AG10803 (cell line): ENCODE measurements around the gene MRPS9.

Experiments
- DNase-seq: peaks from one replicate; pipeline ENCODE4 v3.0.0; 2010; ENCODE audit warnings: low read depth
- H3K4me3 ChIP-seq: 2 replicates; pipeline ENCODE4 v1.5.1; 2011; ENCODE audit warnings: mild to moderate bottlenecking, low read length, control low read depth
- TF ChIP-seq, protein P1 (sequence below): conservative IDR thresholded peaks from 2 replicates; pipeline ENCODE4 v1.5.1; 2011; ENCODE audit warnings: mild to moderate bottlenecking, low read length, control low read depth, inconsistent platforms

Gene MRPS9

GRCh38 chr2:105037572-105038382 is at the start of gene MRPS9:
Gene MRPS9 (plus strand): TSS chr2:105038069. CDS start chr2:105038093, 24 bp downstream.
- peak within 1 kb of the TSS; percentile 85 for H3K4me3 ChIP-seq
- TF ChIP-seq, protein P1, sequence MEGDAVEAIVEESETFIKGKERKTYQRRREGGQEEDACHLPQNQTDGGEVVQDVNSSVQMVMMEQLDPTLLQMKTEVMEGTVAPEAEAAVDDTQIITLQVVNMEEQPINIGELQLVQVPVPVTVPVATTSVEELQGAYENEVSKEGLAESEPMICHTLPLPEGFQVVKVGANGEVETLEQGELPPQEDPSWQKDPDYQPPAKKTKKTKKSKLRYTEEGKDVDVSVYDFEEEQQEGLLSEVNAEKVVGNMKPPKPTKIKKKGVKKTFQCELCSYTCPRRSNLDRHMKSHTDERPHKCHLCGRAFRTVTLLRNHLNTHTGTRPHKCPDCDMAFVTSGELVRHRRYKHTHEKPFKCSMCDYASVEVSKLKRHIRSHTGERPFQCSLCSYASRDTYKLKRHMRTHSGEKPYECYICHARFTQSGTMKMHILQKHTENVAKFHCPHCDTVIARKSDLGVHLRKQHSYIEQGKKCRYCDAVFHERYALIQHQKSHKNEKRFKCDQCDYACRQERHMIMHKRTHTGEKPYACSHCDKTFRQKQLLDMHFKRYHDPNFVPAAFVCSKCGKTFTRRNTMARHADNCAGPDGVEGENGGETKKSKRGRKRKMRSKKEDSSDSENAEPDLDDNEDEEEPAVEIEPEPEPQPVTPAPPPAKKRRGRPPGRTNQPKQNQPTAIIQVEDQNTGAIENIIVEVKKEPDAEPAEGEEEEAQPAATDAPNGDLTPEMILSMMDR = no peak; the same call in 1 of the 2 replicates
- DNase-seq = peak; percentile 96

DNA sequence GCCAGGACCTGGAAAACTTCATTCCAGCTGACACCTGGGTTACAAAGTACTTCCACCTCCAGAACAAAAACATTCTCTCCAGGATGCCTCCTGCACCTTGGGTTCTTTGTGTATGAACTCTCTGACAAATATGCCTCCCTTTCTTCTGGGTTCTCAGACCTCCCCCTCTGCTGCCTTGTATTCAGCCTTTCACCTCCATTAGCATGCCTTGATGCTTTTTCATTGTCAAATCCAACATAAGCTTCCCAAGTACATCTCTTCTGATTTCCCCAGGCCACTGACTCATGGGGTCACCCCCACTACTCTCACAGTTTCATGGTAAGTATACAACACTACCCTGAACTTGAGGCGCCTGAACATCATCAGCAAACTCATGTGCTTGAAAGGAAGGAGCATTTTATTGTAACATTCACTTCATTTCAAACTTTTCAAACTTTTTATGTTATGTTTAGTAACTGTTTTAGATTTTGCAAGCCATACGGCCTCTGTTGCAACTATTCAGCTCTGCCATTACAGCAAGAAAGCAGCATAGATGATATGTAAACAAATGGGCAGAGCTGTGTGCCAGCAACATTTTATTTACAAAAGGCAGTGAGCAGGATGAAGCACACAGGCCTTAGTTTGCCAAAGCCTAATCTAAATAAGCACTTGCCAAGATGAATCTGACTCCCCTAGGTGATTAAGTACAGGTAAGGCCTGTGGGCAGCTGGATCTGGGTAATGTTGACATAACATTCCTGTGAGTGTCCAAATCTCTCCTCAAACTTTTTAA is 32.5 kb upstream of the MRPS9 start:
- DNase-seq = no peak
- H3K4me3 ChIP-seq = no peak overlapping the region
- TF ChIP-seq, protein P1 = no peak

DNA sequence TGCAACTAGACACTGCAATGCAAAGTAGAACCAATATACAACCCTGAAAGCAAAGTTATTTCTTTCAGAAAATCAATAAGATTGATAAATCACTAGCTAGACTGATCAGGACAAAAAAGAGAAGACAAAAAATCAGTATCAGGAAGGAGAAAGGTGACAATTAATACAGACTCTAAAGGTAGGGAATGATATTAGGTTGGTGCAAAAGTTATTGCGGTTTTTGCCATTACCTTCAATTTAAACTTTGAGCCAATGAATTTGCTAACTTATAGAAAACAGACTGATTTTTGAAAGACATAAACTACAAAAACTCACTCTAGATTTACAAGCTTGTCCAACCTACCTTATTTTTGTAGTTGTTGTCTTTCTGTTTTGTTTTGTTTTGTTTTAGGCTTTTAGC is 30.5 kb upstream of the MRPS9 start:
- TF ChIP-seq, protein P1 = no peak
- DNase-seq = no peak
- no peak overlapping the region for H3K4me3 ChIP-seq

DNA sequence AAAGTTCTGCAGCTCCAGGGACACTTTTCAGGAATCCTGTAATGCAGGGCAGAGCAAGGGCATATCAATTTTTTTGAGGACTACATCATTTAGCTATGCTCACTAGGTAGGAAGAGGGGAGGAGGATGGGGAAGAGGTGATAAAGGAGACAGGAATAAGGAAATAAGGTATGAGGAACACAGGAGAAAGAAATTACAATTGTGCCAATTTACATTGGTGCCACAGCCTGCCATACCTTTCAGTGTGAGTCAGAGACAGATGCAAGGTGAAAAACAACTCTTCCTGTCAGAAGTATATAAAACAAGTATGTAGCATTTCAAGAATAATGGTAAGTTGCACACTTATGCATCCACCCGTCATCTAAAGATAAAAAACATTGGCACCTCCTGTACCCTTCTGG is 5.4 kb upstream of the MRPS9 start:
- TF ChIP-seq, protein P1 = no peak
- no peak for DNase-seq
- no peak overlapping the region for H3K4me3 ChIP-seq

DNA sequence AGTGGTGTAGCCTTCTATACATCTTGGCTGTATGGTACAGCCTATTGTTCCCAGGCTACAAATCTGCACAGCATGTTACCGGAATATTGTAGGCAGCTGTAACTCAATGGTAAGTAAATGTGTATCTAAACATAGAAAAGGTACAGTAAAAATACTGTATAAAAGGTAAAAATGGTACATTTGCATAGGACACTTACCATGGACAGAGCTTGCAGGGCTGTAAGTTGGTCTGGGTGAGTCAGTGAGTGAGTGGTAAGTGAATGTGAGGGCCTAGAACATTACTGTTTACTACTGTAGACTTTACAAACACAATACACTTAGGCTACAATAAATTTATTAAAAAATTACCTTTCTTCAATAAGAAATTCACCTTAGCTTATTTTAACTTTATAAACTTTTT is 3.7 kb upstream of the MRPS9 start:
- DNase-seq = no peak
- TF ChIP-seq, protein P1 = no peak
- H3K4me3 ChIP-seq = no peak overlapping the region

DNA sequence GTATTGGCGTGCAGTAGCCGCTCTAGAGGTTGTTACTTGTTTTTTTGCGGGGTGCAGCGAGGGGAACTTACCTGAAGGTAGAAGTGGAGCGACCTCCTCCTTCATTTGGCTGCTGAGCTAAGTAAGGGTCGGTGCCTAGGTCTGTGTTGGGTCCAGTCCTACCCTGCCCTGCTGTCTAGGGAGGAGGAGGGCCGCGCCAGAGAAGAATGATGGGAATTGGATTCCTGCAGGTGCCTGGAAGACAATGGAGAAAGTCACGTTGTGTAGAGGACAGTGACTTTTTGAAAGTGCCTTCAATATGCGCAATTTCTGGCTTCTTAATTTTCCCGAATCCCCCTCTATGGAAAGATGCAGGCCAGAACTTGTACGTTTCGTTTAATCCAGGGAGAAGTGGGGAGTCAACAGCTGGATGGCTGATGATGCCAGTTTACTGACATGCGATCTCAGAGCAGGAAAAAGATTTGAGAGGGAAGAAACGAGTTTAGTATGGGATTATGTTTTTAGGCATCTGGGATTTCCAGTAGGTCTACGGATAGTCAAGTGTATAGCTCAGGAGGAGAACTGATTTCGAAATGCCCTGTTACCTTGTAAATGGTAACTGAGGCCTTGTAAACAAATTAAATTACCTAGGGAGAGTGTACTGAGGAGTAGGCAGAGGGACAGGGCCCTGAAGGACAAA is 653 bp downstream of the MRPS9 start:
- H3K4me3 ChIP-seq = peak overlapping the region; percentile 85
- TF ChIP-seq, protein P1 = no peak
- DNase-seq = peak; percentile 3
